HG02840 (cell line): ENCODE measurements around the gene C12orf75.
"Not testable (repeated sequence)": the region's sequence is repeated elsewhere in the genome, so short reads cannot be mapped to it uniquely, and the experiment has no call there.

Experiments
- ATAC-seq: cut with Tn5 transposase; IDR thresholded peaks from one replicate; pipeline ENCODE4 v1.9.1; 2021; ENCODE audit warnings: mild to moderate bottlenecking, moderate library complexity, moderate number of reproducible peaks; ENCODE audit not compliant: unreplicated experiment, low FRiP score

The C12orf75 gene

DNA sequence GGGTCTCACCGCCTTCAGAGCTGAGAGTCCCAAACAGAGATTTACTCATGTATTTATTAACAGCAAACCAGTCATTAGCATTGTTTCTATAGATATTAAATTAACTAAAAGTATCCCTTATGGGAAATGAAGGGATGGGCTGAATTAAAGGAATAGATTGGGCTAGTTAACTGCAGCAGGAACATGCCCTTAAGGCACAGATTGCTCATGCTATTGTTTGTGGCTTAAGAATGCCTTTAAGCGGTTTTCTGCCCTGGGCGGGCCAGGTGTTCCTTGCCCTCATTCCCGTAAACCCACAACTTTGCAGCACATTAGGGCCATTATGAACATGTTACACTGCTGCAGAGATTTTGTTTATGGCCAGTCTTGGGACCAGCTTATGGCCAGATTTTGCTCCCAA is 21.7 kb upstream of the C12orf75 start:
- ATAC-seq: not testable (repeated sequence)

DNA sequence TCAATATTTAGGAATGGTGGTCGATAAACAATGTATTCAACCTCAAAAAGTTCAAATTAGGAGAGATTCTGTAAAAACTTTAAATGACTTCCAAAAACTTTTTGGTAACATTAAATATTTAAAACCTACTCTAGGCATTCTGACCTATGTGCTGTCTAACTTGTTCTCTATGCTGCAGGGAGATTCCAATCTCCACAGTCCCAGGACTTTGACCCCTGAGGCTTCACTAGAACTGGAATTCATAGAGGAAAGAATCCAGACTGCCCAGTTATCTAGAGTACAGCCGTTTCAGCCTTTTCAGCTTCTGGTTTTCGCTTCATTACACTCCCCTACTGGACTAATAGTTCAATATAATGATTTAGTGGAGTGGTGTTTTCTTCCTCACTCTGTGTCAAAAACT is 21.1 kb upstream of the C12orf75 start:
- ATAC-seq: not testable (repeated sequence)

DNA sequence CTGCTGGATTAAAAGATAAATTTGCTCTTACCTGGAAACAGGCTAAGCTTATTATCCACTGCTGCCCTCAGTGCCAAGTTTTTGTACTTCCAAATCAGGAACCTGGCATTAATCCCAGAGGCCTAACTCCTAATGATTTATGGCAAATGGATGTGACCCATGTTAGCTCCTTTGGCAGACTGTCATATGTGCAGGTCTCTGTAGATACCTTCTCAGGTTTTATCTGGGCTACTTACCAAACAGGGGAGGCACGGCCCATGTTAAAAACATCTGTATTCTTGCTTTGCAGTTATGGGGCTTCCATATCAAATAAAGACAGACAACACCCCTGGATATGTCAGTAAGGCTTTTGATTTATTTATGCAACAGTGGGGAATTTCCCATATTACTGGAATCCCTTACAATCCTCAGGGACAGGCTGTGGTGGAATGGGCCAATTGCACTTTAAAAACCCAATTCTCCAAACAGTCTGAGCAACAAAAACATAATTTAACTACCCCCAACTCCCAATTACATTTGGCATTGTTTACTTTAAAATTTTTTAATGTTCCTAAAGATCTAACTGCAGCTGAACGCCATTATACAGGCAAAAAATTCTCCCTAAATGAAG is 19.9 kb upstream of the C12orf75 start:
- ATAC-seq: not testable (repeated sequence)

DNA sequence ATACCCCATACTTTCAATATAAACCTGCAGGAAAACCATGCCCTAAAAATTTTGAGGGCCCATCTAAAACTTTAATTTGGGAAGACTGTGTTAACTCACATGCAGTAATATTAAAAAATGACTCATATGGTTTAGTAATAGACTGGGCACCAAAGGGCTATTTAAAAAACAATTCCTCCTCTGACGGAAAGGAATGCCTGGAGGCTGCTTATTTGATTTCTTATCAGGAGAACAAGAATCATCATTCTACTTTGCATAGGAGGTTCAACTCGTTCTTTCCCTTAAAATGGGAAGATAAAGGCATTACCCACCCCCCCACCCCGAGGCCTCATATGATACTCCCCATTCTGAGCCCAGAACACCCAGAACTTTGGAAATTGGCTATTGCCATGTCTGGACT is 18.6 kb upstream of the C12orf75 start:
- ATAC-seq: not testable (repeated sequence)

DNA sequence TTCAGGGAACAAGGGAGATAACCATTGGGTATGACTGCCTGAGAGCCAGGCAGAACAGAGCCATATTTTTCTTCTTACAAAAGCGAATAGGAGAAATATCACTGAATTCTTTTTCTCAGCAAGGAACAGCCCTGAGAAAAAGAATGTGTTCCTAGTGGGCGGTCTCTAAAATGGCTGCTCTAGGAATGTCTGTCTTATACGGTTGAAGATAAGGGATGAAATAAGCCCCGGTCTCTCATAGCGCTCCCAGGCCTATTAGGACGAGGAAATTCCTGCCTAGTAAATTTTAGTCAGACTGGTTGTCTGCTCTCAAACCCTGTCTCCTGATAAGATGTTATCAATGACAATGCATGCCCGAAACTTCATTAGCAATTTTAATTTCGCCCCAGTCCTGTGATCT is 16.7 kb upstream of the C12orf75 start:
- ATAC-seq: not testable (repeated sequence)

DNA sequence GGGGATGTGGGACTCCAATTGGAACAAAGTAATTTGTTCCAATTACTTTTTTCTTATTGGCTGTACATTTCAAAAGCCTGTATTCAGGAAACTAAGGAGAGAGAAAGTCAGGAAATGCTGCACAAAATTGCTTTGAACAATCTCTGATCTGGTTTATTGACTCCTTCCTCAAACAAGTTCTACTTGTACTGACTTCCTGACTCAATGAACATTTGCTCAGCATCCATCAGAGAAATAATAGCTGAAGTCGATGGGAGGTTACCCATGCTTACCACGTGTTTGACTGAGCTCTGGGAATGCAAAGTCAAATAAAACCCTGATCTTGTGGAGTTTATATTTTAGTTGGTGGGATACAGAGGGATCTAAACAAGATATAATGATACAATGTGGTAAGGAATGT is 15.4 kb upstream of the C12orf75 start:
- no peak for ATAC-seq

DNA sequence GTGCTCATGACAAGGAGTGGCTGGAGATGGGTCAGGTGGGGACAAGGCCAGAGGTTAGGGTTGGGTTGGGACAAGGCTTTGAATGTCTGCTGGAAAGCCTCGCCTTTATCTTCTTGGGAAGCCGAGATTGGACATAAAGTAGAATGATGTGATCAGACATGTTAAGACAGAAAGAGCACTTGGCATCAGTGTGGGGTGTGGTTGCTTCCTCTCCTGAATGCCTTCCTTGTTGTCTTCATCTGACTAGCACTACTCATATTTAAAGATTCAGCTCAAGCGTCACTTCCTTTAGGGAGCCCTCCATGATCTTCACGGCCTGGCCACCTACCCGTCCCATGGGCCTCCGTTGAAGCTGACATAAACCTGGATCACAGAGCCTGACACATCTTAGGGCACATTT is 14.8 kb upstream of the C12orf75 start:
- no peak for ATAC-seq

DNA sequence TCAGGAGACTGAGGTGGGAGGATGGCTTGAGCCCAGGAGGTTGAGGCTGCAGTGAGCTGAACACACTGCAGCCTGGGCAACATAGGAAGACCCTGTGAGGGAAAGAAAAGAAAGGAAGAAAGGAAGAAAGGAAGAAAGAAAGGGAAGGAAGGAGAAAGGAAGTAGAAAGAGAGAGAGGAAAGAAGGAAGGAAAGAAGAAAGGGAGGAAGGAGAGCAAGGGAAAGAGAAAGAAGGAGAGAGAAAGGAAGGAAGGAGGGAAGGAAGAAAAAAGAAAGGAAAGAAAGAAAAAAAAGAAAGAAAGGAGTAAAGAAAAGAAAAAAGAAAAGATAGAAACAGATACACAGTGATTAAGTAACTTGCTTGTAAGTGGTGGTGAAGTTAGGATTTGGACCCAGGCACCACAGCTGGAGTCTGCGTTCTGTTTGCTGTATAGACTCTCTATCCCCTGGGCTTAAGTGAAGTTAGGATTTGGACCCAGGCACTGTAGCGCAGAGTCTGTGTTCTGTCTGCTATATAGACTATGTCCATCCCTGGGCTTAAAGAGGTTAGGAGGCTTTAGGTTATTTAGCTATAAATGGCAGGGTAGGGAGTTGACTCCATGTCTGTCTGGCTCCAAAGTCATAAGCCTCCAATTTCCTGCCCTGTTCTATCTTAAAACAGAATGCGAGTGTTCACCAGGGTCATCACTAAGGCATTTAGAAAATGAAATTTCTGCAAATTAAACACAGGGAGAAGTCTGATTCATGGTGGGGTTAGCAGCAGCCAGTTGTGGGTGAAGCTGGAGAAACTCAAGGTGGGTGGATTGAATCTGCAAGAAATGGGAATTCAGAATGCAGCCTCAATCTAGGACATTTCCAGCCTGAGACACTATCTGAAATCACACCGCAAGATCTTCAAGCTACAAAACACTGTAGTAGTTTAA is 13.3 kb upstream of the C12orf75 start:
- ATAC-seq: no peak

DNA sequence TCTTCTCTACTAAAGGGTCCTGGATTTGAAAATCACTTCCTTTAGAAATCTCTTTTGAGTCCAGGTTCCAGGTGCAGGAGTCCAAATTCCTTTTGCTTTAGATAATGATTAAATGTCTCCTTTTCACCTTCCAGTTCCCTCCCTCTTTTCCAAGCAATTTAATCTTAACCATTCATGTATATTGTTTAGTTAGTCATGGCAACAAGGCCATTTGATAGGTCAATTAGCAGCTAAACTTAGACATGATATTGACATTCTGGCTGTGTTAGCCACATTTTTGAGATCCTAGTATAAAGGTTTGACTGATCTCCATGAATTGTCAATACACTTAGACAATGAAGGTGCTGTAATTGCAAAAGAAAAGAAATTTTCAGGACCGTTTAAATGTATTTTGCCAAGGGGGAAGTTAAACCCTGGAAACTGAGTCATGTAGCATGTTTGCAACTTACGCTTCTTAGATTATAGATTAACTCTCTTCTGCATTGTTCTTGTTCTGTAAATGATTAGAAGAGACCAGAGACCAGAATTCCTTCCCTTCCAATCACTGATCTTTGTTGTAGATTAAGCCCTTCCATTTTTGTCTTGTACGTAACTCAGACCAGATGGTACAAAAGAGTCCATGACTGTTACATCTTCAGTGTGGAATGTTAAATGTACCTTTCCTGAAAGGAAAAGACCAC is 12.4 kb upstream of the C12orf75 start:
- ATAC-seq: no peak

DNA sequence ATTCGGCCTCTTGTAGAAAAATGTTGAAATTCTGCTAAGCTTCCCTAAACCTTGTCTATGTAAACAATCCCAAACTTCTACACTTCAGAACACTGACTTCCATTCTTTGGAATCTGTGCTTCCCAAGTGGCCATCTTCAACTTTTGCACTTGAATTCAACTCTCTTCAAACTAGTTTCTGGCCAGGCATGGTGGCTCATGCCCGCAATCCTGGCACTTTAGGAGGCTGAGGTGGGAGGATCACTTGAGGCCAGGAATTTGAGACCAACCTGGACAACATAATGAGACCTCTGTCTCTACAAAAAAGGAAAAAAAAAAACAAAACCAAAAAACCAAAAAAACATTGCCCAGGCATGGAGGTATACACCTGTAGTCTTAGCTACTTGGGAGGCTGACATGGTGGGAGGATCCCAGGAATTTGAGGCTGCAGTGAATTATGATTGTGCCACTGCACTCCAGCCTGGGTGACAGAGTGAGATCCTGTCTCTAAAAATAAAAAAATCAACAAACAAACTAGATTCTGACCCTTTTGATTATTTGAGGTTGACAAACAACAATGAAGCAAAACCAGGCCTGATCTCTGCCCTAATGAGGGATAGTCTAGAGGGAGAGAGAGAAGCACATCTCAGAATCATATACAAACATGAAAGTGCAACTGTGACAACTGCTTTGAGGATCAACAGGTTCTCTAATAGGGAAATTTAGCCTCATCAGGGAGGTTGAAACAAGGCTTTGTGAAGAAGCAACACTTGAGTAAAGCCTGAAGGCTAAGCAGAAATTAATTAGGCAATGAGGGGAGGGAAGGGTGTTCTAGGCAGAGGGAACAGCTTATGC is 11.6 kb upstream of the C12orf75 start:
- no peak for ATAC-seq

DNA sequence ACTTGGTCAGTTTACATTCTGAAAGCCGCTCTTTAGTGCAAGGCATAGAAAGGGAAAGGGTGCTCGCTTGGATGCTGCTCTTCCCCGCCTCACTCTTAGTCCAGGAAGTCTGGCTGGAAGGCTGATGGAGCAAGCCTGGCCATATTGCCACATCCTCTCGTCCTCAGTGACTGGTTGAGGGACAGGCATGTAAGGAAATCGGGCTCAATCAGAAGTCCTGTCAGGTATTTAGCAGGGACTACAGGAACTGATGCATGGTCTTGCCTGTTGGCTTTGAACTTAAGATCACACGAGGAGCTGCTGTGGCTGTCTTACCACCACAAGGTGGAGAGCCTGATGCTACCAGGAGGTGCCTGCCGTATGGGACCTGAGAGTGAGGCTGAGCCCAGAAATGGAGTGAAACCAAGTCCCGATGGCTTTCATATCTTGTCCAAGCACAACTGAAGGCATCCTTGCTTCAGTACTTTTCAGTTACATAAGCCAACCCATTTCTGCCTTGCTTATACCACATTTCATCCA is 10.7 kb upstream of the C12orf75 start:
- ATAC-seq: no peak

DNA sequence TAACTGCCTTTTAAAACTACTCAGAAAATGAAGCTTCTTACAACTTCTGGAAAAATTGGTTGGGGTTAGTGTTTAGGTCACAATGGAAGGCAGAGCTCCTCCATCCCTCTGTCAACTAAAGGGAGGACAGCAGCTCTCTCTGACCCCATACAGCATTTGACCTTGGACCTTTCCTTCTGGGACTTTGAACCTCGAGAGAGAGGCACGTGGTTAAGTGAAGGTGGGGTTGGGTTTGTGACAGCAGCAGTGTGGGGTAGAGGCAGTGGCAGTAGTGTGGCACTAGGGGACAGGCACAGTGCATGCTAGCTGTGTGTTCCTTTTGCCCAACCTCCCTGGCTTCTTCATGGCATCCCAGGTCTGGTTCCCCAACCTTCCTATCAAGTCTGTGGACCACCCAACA is 9.4 kb upstream of the C12orf75 start:
- no peak for ATAC-seq

DNA sequence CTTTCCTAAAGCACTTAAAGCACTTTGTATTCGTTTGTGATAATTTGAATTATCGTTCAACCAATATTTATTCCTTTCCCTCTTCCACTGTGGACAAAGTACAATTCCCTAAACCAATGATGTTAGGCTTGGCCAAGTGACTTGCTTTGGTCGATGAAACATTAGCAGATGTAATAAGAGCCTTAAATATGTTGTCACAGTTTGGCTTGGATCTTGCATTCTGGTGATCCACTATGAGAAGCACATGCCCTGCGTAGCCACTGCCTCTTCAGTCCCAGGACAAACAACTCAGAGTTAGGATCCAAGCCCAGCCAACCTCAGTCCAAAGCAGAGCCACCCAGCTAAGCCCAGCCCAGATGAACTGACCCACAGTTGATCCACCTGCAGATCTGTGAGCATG is 8.4 kb upstream of the C12orf75 start:
- ATAC-seq: no peak

DNA sequence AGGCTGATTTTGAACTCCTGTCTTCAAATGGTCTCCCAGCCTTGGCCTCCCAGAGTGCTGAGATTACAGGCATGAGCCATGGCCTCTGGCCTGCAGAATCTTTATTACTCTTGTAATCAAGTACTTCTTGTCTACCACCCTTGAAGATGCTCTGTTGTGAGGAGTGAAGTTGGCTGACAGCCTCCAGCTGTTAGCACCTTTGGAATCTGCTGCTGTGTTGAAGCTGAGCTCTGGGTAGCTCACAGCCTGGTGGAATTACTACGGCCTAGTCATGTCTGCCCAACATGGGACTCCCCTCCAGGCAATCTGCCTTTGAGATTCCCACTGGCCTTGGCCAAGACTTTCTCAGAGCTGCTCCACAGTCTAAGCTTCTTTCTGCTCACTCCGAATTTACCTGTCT is 5.8 kb upstream of the C12orf75 start:
- no peak for ATAC-seq

DNA sequence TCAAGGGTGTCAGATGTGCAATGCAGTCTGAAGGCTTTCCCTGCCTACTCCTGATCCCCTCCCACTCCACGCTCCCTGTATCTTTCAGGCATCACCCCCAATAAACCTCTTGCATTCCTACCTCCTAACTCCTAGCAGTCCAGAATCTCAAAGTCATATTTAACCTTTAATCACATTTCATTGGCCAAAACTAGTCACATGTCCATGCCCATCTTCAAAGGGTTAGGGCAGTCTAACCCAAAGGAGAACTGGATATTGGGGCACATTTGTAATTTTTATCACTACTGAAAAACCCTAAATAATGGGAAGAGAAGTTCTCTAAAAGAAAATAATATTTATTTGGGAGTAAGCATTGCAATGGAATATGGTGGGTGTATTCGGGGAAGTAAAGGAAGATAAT is 5.4 kb upstream of the C12orf75 start:
- no peak for ATAC-seq

DNA sequence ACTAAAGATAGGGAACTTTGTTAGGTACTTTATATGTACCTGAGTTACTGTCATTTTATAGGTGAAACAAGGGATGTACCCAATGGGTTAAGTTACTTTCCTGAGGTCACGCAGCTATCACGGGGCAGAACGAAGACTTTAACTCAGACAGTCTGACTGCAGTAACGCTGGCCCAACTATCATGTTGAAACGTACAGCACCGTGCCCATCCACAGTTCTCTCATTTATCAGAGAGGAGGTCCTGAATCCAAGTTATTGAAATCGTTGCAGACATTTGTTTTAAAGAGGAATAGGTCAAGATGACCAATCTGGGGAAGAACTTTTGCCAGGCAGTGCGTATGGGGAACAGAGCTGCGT is 587 bp upstream of the C12orf75 start:
- peak; percentile 2 for ATAC-seq

DNA sequence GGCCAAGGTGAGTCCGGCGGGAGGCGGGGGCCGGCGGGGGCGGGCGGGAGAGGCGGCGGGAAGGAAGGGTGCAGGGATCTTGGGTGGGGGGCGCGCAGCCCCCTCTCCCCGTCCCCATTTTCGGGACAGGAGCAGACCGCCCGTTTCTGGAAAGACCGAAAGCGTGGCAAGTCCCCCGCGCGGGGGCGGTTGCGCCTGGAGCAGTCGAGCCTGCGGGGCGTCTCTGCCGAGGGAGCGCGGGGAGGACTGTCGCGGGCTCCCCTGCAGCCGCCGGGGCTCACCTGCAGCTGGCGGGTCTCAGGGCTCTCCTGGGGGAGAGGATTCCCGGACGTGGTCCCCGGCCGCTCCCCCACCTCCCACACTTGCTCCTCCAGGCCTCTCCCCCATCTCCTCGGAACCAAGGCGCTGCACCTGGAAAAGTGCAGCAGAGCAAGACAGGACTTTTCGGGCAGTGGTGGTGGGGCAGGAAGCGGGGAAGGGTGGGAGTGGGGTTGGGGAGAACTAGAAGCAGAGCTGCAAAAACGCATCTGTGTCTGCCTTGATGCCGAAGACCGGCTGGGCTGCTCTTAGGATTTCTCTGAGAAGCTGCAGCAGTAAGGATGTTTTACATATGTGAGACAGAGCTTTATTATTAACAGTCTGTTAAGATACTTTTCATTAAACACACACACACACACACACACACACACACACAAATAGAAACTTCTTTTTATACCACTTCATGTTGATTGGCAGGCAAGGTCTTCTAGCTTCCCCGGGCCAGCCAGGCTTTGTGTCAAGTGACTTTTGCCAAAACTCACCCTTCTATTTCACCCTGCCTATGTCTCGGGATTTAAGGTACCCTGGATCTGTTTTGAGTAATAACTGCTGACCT is 677 bp downstream of the C12orf75 start:
- ATAC-seq: peak; percentile 12

DNA sequence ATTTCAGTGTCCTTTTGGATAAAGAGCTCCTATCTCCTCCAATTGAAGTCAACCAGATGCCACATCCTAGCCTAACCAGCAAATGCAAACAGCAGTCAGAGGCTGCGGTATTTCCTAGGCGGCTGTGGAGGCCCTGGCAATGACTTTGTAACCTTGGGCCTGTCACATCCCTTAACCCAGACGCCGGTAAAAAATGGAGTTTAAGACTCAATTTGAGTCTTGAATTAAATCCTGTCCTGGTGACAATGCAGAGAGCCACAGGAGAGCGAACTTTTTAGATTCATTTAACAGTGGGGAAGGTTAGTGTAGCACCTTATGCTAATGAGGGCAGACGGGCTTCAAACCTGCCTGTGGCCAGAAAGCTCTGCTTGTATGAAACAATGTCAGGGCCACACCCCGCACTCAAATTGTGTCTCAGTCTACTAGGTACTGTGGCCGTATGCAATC is 1.3 kb downstream of the C12orf75 start:
- ATAC-seq: no peak

DNA sequence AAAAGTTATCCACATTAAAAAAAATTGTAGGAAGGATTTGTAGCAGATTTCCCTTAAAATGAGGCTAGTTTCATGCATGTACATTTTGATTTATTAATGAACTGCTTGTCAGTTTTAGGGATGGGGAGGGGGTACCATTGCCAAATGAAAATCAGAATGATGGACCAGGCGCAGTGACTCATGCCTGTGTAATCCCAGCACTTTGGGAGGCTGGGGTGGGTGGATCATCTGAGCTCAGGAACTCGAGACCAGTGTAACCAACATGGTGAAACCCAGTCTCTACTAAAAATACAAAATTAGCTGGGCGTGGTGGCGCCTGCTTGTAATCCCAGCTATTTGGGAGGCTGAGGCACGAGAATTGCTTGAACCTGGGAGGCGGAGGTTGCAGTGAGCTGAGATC is 1.8 kb downstream of the C12orf75 start:
- ATAC-seq: not testable (repeated sequence)
